K562 (cell line): ENCODE measurements around the gene HTR3C. TPM values are rescaled to one million over a fixed set of nuclear protein-coding genes. Genes with fewer than 3 reads are reported as not detected.

Experiments
- ATF4 ChIP-seq: fragments of 450-650 bp; formaldehyde crosslinking; IDR thresholded peaks from 2 replicates; pipeline ENCODE4 v1.4.0; 2022; ENCODE audit warnings: mild to moderate bottlenecking, moderate library complexity
- CREM ChIP-seq: IDR thresholded peaks from 2 replicates; pipeline ENCODE4 v1.6.1; 2014; ENCODE audit warnings: antibody characterized with exemption, low read depth
- DNMT1 ChIP-seq: fragments of 450-650 bp; IDR thresholded peaks from 2 replicates; pipeline ENCODE4 v1.6.1; 2016; ENCODE audit warnings: antibody characterized with exemption, mild to moderate bottlenecking
- KDM1A ChIP-seq, 2 experiments: fragments of 450-650 bp; IDR thresholded peaks; 2 replicates each; pipeline ENCODE4 v1.6.1; 2016; ENCODE audit warnings: mild to moderate bottlenecking in 2 of 2
- NR2C2 ChIP-seq, 2 experiments: fragments of 200-800 bp in 1 of 2; sonication (Bioruptor generic) in 1 of 2; sonication (generic) in 1 of 2; formaldehyde crosslinking in 1 of 2; IDR thresholded peaks; 2 replicates each; pipeline versions ENCODE4 v1.6.1 to v1.8.0; 2016 to 2022; ENCODE audit warnings: mild to moderate bottlenecking in 1 of 2, missing compliant biosample characterization in 1 of 2, missing genetic modification characterization in 1 of 2, missing genetic modification reagents in 1 of 2
- PHF21A ChIP-seq: fragments of 450-650 bp; IDR thresholded peaks from 2 replicates; pipeline ENCODE4 v1.6.1; 2017; ENCODE audit warnings: low read depth, borderline replicate concordance
- TEAD4 ChIP-seq, 2 experiments: sonication (generic) in 1 of 2; formaldehyde crosslinking in 1 of 2; IDR thresholded peaks; 2 replicates each; pipeline versions ENCODE4 v1.6.1 to v1.8.0; 2012 to 2022; ENCODE audit warnings: borderline replicate concordance in 1 of 2, inconsistent platforms in 1 of 2, low read length in 1 of 2, mild to moderate bottlenecking in 1 of 2, missing genetic modification reagents in 1 of 2
- TFAP4 ChIP-seq: sonication (generic); formaldehyde crosslinking; IDR thresholded peaks from 2 replicates; pipeline ENCODE4 v1.8.0; 2022; ENCODE audit warnings: missing genetic modification reagents, mild to moderate bottlenecking, moderate library complexity, borderline replicate concordance
- ZNF316 ChIP-seq: fragments of 450-650 bp; IDR thresholded peaks from 2 replicates; pipeline ENCODE4 v1.6.1; 2016
- polyA plus RNA-seq, 8 experiments: library from polyadenylated mRNA; depleted of rRNA in 4 of 8; stranded (reverse) in 5 of 8; unstranded in 3 of 8; fragments of >200 nt; fragmentation: Nextera tagmentation in 2 of 8; fragmentation: Illumina TruSeq in 1 of 8; extraction: Ambion mirVana in 2 of 8; extraction: Trizol in 1 of 8; gene quantifications; 2 replicates each; pipeline versions ENCODE4 v1.2.1 to v1.2.3, GENCODE V29; 2011 to 2014; ENCODE audit warnings: inconsistent platforms in 1 of 8, missing spikeins in 1 of 8
- total RNA-seq, 7 experiments: library from RNA; depleted of rRNA in 6 of 7; stranded (reverse); fragments of >200 nt in 6 of 7; fragmentation: Illumina TruSeq in 2 of 7; extraction: Trizol in 2 of 7; gene quantifications; 2 replicates each; pipeline versions ENCODE4 v1.2.1 to v1.2.3, GENCODE V29; 2011 to 2021; ENCODE audit warnings: low replicate concordance in 1 of 7
- TF ChIP-seq, protein P1 (sequence below): sonication (generic); formaldehyde crosslinking; IDR thresholded peaks from 2 replicates; pipeline ENCODE4 v1.8.0; 2022; ENCODE audit warnings: mild to moderate bottlenecking, missing genetic modification reagents, borderline replicate concordance
- TF ChIP-seq, protein P2 (sequence below), 3 experiments: fragments of 200-800 bp in 1 of 3; fragments of 250-450 bp in 1 of 3; fragments of 450-650 bp in 1 of 3; sonication (Bioruptor Pico) in 1 of 3; sonication (Bioruptor generic) in 1 of 3; formaldehyde crosslinking in 1 of 3; IDR thresholded peaks; 2 replicates each; pipeline versions ENCODE4 v1.6.1 to v1.8.0; 2016 to 2022; ENCODE audit warnings: mild to moderate bottlenecking in 2 of 3, missing genetic modification characterization in 2 of 3, missing compliant biosample characterization in 1 of 3, moderate library complexity in 1 of 3
- TF ChIP-seq, protein P3 (sequence below), 2 experiments: fragments of 450-650 bp in 1 of 2; IDR thresholded peaks; 2 replicates each; pipeline ENCODE4 v1.6.1; 2011 to 2017; ENCODE audit warnings: low read depth in 2 of 2, antibody characterized with exemption in 1 of 2, borderline replicate concordance in 1 of 2, low read length in 1 of 2, mild to moderate bottlenecking in 1 of 2, mixed read lengths in 1 of 2; ENCODE audit not compliant: control insufficient read depth in 1 of 2

The HTR3C gene
- total and polyA plus RNA-seq, 9 of the 15 experiments (the other 6 are each of a cell fraction or from before 2014, with no cell fraction given): 0.04 to 0.06 TPM; not detected in 7

- TF ChIP-seq TEAD4 (IDR thresholded peaks at IDR 0.05; ENCODE audit: low read length): no peak
- no peak for TF ChIP-seq TEAD4 (CRISPR knock-in tag; IDR thresholded peaks at IDR 0.05; ENCODE audit: borderline replicate concordance)
- TF ChIP-seq NR2C2 (CRISPR knock-in tag; IDR thresholded peaks at IDR 0.05): no peak
- TF ChIP-seq NR2C2 (tag; IDR thresholded peaks at IDR 0.05): no peak
- TF ChIP-seq CREM: no peak
- TF ChIP-seq, protein P1, sequence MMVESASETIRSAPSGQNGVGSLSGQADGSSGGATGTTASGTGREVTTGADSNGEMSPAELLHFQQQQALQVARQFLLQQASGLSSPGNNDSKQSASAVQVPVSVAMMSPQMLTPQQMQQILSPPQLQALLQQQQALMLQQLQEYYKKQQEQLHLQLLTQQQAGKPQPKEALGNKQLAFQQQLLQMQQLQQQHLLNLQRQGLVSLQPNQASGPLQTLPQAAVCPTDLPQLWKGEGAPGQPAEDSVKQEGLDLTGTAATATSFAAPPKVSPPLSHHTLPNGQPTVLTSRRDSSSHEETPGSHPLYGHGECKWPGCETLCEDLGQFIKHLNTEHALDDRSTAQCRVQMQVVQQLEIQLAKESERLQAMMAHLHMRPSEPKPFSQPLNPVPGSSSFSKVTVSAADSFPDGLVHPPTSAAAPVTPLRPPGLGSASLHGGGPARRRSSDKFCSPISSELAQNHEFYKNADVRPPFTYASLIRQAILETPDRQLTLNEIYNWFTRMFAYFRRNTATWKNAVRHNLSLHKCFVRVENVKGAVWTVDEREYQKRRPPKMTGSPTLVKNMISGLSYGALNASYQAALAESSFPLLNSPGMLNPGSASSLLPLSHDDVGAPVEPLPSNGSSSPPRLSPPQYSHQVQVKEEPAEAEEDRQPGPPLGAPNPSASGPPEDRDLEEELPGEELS: 0 out of 2 replicates have a peak, but pooled peaks have one; percentile 75
- no peak for TF ChIP-seq PHF21A
- TF ChIP-seq DNMT1: no peak
- no peak for TF ChIP-seq TFAP4 (CRISPR knock-in tag)
- no peak for TF ChIP-seq ZNF316
- peak in 1 of 2 experiments; percentile 44; a peak in 1 of 4 replicates for TF ChIP-seq KDM1A (IDR thresholded peaks at IDR 0.05)
- TF ChIP-seq, protein P2, sequence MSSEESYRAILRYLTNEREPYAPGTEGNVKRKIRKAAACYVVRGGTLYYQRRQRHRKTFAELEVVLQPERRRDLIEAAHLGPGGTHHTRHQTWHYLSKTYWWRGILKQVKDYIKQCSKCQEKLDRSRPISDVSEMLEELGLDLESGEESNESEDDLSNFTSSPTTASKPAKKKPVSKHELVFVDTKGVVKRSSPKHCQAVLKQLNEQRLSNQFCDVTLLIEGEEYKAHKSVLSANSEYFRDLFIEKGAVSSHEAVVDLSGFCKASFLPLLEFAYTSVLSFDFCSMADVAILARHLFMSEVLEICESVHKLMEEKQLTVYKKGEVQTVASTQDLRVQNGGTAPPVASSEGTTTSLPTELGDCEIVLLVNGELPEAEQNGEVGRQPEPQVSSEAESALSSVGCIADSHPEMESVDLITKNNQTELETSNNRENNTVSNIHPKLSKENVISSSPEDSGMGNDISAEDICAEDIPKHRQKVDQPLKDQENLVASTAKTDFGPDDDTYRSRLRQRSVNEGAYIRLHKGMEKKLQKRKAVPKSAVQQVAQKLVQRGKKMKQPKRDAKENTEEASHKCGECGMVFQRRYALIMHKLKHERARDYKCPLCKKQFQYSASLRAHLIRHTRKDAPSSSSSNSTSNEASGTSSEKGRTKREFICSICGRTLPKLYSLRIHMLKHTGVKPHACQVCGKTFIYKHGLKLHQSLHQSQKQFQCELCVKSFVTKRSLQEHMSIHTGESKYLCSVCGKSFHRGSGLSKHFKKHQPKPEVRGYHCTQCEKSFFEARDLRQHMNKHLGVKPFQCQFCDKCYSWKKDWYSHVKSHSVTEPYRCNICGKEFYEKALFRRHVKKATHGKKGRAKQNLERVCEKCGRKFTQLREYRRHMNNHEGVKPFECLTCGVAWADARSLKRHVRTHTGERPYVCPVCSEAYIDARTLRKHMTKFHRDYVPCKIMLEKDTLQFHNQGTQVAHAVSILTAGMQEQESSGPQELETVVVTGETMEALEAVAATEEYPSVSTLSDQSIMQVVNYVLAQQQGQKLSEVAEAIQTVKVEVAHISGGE (CRISPR knock-in tag; IDR thresholded peaks at IDR 0.05): no peak
- TF ChIP-seq, protein P3, sequence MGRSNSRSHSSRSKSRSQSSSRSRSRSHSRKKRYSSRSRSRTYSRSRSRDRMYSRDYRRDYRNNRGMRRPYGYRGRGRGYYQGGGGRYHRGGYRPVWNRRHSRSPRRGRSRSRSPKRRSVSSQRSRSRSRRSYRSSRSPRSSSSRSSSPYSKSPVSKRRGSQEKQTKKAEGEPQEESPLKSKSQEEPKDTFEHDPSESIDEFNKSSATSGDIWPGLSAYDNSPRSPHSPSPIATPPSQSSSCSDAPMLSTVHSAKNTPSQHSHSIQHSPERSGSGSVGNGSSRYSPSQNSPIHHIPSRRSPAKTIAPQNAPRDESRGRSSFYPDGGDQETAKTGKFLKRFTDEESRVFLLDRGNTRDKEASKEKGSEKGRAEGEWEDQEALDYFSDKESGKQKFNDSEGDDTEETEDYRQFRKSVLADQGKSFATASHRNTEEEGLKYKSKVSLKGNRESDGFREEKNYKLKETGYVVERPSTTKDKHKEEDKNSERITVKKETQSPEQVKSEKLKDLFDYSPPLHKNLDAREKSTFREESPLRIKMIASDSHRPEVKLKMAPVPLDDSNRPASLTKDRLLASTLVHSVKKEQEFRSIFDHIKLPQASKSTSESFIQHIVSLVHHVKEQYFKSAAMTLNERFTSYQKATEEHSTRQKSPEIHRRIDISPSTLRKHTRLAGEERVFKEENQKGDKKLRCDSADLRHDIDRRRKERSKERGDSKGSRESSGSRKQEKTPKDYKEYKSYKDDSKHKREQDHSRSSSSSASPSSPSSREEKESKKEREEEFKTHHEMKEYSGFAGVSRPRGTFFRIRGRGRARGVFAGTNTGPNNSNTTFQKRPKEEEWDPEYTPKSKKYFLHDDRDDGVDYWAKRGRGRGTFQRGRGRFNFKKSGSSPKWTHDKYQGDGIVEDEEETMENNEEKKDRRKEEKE (IDR thresholded peaks at IDR 0.05; ENCODE audit: borderline replicate concordance in 1 of 2, control insufficient read depth in 1 of 2, low read depth in 2 of 2, low read length in 1 of 2): no peak
- no peak for TF ChIP-seq ATF4 (CRISPR knock-in tag)
These were observed 34.3 kb upstream of the HTR3C start (continued) for GRCh38 chr3:184018424-184018973.
